H1 (cell line): ENCODE data around the gene PRADC1.

Experiments
- ATF2 ChIP-seq: IDR thresholded peaks from 2 replicates; pipeline ENCODE4 v1.6.1; 2012; ENCODE audit warnings: low read length, inconsistent platforms
- ATF3 ChIP-seq: IDR thresholded peaks from 2 replicates; pipeline ENCODE4 v1.6.1; 2011; ENCODE audit warnings: low read depth, mild to moderate bottlenecking, low read length; ENCODE audit not compliant: insufficient read depth
- CTCF ChIP-seq, 3 experiments: IDR thresholded peaks; 1 replicate in 2 of 3; 2 replicates in 1 of 3; pipeline versions ENCODE4 v1.5.1 to v1.6.1; 2011; ENCODE audit warnings: low read length in 3 of 3, mild to moderate bottlenecking in 3 of 3, inconsistent platforms in 2 of 3, low read depth in 1 of 3, moderate library complexity in 1 of 3; ENCODE audit not compliant: insufficient read depth in 1 of 3; ENCODE audit errors: control extremely low read depth in 1 of 3
- JUND ChIP-seq: IDR thresholded peaks from 2 replicates; pipeline ENCODE4 v1.6.1; 2011; ENCODE audit warnings: mild to moderate bottlenecking, improper control_type of control experiment, low read length
- MAX ChIP-seq: IDR thresholded peaks from 2 replicates; pipeline ENCODE4 v1.6.1; 2012; ENCODE audit warnings: inconsistent platforms
- NRF1 ChIP-seq: IDR thresholded peaks from 2 replicates; pipeline ENCODE4 v1.6.1; 2011; ENCODE audit warnings: mild to moderate bottlenecking, low read depth, low read length, improper control_type of control experiment
- YY1 ChIP-seq: IDR thresholded peaks from 2 replicates; pipeline ENCODE4 v1.6.1; 2011; ENCODE audit warnings: low read depth, mild to moderate bottlenecking, low read length

- no peak for TF ChIP-seq MAX
- TF ChIP-seq CTCF (IDR thresholded peaks at IDR 0.05; ENCODE audit: control extremely low read depth in 1 of 3, insufficient read depth in 1 of 3, low read depth in 1 of 3, low read length in 3 of 3), result no peak
- no peak for TF ChIP-seq JUND
- no peak for TF ChIP-seq ATF3
- TF ChIP-seq YY1, result no peak
- no peak for TF ChIP-seq ATF2
- TF ChIP-seq NRF1, result no peak
These were observed 18.1 kb upstream of the PRADC1 start for GRCh38 chr2:73250872-73251846.
